HG02571 (cell line): ENCODE measurements around the gene KCTD18.

ENCODE experiments used
- ATAC-seq: cut with Tn5 transposase; IDR thresholded peaks from one replicate; pipeline ENCODE4 v1.9.1; 2021; ENCODE audit warnings: mild to moderate bottlenecking, moderate library complexity; ENCODE audit not compliant: unreplicated experiment

The KCTD18 gene

DNA sequence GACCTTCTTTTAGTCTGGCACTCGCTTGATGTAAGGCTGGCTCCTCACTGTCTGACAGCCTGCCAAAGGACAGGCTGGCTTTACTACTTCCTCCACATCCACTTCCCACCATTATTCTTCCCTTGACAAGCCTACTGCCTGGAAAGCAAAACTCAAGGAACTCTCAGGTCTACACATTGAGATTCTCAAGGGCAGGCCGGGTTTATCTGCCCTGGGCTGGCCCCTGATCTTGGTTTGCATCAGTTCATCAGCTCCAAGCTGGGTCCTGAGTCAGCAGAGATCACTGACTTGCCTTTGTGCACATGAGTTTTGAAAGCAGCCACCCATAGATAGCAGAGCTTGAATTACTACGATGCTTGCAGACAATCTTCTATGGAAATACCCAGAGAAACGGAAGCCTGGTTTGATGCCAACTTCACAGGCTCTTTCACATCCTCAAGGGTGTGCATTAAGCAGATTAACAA lies 53.9 kb downstream of the KCTD18 start:
- peak; percentile 55 for ATAC-seq

DNA sequence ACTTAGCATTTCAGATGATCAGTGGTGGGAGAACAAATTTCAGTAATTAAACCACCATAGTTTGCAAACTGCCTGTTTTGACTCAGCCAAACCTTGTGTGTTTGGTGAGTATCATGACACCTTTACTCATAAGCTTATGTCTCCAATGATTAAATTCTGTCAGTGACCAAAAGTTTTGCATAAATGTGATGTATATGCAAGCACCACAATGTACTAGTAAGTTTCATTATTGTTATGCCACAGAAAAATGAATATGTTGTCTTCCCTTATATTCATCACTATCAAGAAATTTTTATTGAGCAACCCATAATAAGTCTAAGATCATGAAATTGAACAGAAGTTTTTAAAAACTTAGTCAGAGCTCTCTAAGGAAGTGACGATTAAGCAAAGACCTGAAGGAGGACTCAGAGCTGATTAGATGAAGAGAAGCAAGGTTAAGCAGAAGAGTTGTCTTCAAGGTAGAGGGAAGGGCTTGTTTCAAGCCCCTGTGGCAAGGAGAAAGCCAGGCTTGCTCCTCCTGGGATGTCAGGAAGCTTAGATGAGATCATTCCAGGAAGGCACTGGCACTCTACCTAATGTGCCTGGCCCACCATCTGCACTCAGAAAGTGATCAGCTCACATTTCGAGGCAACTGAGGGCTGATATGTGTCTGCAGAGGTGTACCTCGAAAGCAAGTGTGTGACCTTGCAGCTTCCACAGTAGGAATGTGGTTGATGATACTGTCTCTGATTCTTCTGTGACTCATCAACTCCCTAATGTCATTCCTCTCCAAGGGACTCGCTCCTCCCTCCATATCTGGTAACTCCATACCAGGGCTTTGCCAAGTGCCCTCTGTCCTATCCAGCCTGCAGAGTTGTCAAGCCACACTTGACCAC lies 54.7 kb downstream of the KCTD18 start:
- peak; percentile 63 for ATAC-seq

DNA sequence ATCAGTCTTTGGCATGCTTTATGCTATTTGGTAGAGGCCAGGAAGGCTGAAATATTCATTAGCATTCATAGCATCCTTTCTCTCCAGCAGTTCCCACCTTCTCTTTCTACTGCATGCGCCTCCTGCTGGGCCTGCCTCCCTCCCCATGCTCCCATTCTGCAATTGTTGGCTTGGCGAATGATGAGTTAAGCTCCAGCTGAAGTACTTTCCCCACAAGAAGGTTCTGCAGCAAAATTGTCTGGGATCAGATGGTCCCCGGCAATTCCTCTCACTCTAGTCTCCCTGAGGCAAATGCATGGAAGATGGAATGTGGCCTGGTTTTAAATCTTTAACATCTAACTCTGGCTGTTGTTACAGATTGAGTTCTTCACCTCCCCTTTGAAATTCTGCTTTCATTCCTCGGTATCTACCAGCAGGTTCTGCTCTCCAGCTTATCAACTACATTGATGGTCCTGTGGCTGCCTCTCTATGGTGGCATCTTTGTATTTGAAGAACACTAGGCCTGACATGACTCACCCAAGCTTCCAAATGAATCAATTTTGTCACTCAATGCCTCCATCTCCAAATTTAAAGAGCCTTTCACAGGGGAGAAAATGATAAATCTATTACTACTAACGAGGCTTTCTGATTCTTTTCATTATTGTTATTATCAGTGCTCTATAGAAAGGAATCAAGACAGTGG lies 55.9 kb downstream of the KCTD18 start:
- ATAC-seq: no peak

DNA sequence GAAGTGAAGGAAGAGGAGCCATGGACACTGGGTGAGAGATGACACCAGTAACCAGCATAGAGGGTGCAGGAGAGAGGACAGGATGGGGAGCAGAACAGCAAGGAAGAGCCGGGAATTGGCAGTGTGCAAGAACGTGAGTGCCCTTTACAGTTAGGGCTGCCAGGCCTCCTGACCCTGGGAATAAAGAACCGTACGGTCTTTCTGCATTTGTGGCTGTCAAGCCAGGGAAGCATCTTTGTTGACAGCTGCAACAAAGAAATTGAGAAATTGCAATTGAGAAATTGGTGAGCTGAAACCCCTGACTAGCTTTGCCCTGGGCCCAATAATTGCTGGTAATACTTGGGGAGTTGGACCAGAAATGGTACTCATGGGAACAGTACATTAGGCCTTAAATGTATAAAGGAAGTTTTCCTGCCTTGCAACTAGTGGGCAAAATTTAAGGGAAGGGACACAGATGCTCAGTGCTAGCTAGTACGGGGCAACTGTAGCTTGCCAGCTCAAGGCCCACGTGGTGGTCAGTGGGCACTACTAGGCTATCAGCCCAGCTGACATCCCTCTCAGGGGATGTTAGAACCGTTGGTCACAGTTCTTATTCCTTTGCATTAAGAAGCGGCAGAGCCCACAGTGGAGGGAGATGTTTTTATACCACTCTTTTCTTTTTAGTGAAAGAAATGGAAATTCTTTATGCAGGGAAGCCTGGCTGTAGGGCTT lies 56.6 kb downstream of the KCTD18 start:
- no peak for ATAC-seq

GRCh38 chr2:200452377-200452776 lies 57.5 kb downstream of the KCTD18 start:
- ATAC-seq: no peak

- no peak for ATAC-seq
Observed at GRCh38 chr2:200451511-200451910, 58.4 kb downstream of the KCTD18 start.

- ATAC-seq: no peak
Observed at GRCh38 chr2:200450288-200450687, 59.6 kb downstream of the KCTD18 start.

- no peak for ATAC-seq
Observed at GRCh38 chr2:200449149-200449548, 60.7 kb downstream of the KCTD18 start.

DNA sequence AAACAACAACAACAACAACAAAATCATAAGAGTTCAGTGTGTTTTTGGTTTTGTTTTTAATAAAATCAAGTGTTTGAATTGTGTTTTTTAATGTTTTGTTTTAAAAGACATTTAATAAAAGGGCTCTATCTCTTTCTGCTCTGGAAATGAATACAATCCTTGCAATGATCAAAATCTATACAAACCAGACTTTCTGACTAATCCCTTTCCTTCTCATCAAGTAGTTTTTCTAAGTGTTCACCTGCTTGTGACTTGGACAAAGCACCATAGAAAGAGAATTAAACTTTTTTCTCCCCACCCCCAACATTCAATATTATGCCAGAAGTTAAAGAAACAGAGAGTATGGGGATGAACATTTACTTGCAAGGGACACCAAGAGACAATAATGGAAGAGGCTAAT lies 61.4 kb downstream of the KCTD18 start:
- ATAC-seq: no peak

DNA sequence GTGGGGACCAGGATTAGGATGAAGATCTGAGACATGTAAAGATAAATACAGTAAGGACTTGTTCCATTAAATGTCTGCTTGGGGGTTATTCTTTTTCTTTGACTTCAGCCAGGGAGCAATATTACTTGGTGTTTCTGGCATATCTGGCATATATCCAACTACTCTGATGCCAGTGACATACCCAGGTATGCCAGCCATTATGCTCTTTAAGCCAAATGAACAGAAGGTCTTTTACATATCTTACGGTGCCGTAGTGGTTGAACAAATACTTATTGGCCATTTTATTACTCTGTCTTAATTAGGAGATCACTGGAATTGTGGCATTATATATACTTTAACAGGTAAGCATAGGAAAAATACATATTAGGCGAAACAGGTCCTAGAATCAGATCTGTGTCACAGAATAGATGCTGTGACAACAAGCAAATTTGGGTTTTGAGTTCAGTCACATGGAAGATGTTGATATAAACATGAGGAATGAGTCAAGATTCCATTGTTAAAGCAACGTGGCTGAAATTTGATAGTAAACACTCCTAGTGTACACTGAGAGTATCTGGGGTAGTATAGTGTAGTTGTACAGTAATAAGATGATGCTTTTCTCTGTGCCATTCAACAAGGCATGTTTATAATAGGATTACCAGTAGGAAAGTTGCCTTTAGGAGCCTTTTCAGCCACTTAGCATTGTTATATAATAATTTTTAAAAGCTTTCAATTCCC lies 62.6 kb downstream of the KCTD18 start:
- no peak for ATAC-seq

DNA sequence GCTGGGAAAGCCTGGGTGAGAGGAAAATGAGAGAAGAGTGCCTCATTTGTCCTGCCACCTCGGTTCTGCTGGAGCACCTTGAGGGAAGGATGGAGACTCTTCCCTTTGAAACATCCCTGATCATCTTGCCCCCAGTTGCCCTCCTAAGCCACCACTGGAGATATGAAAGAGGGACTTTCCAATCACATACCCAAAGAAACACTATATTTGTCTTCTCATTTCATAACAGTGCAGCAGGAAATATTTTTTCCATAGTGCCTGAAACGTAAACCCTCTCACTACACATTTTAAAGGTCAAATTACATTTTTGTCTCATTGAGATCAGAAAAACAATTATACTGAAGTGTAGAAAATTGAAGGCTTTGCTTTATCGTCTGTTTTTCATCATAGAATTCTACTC lies 63.3 kb downstream of the KCTD18 start:
- ATAC-seq: no peak

GRCh38 chr2:200445284-200445683 lies 64.6 kb downstream of the KCTD18 start:
- ATAC-seq: no peak

DNA sequence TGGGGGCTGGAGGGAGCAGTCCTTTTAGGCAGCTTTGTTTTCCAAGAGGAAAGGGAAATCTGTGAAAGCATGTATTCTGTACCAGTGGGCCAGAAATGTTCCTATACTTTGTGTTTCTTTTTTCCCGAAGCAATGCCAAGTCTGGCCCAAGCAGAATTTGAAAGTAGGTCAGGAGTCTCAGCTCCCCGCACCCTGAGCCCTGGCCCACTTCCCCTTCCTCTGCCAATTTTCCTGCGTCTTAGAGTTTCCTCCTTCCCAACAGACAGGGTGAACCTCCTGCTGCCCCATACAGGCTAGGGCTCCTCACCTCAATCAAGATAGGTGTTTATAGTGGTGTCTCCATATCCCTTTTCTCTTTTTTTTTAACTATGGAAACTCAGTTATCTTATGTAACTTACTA lies 65.3 kb downstream of the KCTD18 start:
- no peak for ATAC-seq

DNA sequence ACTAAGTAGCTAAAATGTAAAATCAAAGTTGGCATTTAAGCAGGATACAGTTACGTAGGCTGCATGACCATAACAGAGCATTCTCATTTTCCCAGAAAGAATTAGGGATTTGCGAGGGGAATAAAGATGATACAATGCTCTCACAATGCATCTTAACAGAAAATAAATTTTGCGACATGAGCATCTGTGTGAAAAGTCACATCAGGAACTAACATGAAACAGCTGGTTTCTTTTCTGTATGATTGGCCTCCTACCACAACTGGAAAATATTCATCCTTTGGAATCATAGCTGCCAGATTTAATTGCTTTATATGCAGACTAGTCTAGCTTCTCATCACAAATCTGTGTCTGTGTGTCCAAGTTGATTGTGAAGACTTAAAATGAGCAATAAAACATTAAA lies 66.0 kb downstream of the KCTD18 start:
- no peak for ATAC-seq

DNA sequence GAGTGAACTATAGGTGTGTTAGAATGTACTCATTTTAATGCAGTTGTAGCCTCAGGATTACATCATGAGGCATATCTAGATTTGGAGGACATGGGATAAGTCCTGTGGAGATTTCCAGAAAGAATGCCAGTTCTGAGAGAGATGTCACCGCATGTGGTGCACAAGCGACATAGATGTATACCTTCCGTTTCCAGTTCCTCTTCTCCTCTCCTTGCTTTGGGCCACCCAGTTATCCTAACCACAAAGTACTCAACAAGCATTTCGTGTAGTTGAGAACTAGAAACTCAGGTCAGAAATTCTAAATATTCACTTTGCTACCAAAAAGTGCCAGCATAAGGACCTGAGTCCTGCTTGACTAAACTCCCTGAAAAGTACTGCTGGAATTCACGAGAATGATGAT lies 66.5 kb downstream of the KCTD18 start:
- no peak for ATAC-seq

- ATAC-seq: no peak
Observed at GRCh38 chr2:200442471-200442870, 67.4 kb downstream of the KCTD18 start.

- ATAC-seq: no peak
Observed at GRCh38 chr2:200439981-200440380, 69.9 kb downstream of the KCTD18 start.
